H1 (cell line): ENCODE measurements around the gene KCTD19. TPM values are rescaled to one million over a fixed set of nuclear protein-coding genes. Genes with fewer than 3 reads are reported as not detected.
A peak's percentile ranks its signal among the peaks of the same experiment; 100 is the strongest.

Experiments used
- CTCF ChIA-PET: fragments of 300-600 bp; sonication (Branson Sonifier 250); formaldehyde crosslinking; loops from one replicate; lab custom pipeline; 2021; ENCODE audit not compliant: partially characterized antibody; lab: Charles Lee
- POLR2A ChIA-PET: fragments of 300-600 bp; sonication (Branson Sonifier 250); formaldehyde crosslinking; loops from one replicate; lab custom pipeline; 2021; ENCODE audit warnings: inconsistent platforms; ENCODE audit not compliant: partially characterized antibody; lab: Charles Lee
- DNase-seq, 2 experiments: peaks; one replicate each; pipeline versions ENCODE4 v3.0.0 to v3.0.0-alpha.2; 2010 to 2022; ENCODE audit warnings: low spot score in 2 of 2, low read depth in 1 of 2, mixed read lengths in 1 of 2
- FAIRE-seq: peaks from 2 replicates; lab custom pipeline; 2011; peaks lifted over from hg19 to GRCh38; lab: Jason Lieb, UNC
- H2AFZ ChIP-seq: 2 replicates; pipeline ENCODE4 v1.8.1; 2012; ENCODE audit warnings: low read length, inconsistent platforms
- H2AK5ac ChIP-seq: 2 replicates; pipeline ENCODE4 v1.6.1; 2013; ENCODE audit warnings: low read depth, low read length
- H2BK120ac ChIP-seq: replicated peaks from 2 replicates; pipeline ENCODE3; 2013; ENCODE audit warnings: low read depth, low read length, inconsistent platforms
- H2BK12ac ChIP-seq: 2 replicates; pipeline ENCODE4 v1.6.1; 2013; ENCODE audit warnings: low read depth, low read length
- H2BK15ac ChIP-seq: 2 replicates; pipeline ENCODE4 v1.6.1; 2013; ENCODE audit warnings: low read length
- H2BK20ac ChIP-seq: 2 replicates; pipeline ENCODE4 v1.6.1; 2013; ENCODE audit warnings: low read length
- H2BK5ac ChIP-seq: 2 replicates; pipeline ENCODE4 v1.6.1; 2013; ENCODE audit warnings: low read depth, low read length
- H3K14ac ChIP-seq: 2 replicates; pipeline ENCODE4 v1.6.1; 2013; ENCODE audit warnings: inconsistent platforms; ENCODE audit not compliant: insufficient read length
- H3K18ac ChIP-seq: 2 replicates; pipeline ENCODE4 v1.6.1; 2013; ENCODE audit warnings: low read length; ENCODE audit errors: extremely low read depth
- H3K23ac ChIP-seq: 2 replicates; pipeline ENCODE4 v1.6.1; 2013; ENCODE audit warnings: inconsistent platforms; ENCODE audit not compliant: insufficient read length
- H3K23me2 ChIP-seq: 2 replicates; pipeline ENCODE4 v1.6.1; 2013; ENCODE audit warnings: low read depth, low read length
- H3K27ac ChIP-seq: 2 replicates; pipeline ENCODE4 v1.6.1; 2011; ENCODE audit warnings: low read depth, low read length, inconsistent platforms
- H3K27me3 ChIP-seq, 4 experiments: replicated peaks in 1 of 4; 1 replicate in 1 of 4; 2 replicates in 3 of 4; pipeline versions ENCODE4 v1.6.1 to v1.8.1; 2011 to 2013; ENCODE audit warnings: low read length in 3 of 4, mild to moderate bottlenecking in 3 of 4, inconsistent platforms in 2 of 4, mixed read lengths in 2 of 4, moderate library complexity in 1 of 4; ENCODE audit not compliant: control insufficient read depth in 3 of 4, insufficient read depth in 3 of 4; ENCODE audit errors: extremely low read depth in 1 of 4
- H3K36me3 ChIP-seq, 4 experiments: 2 replicates each; pipeline versions ENCODE4 v1.6.1 to v1.8.1; 2011 to 2013; ENCODE audit warnings: mild to moderate bottlenecking in 4 of 4, low read length in 3 of 4, moderate library complexity in 2 of 4, control low read depth in 1 of 4, inconsistent platforms in 1 of 4; ENCODE audit not compliant: insufficient read depth in 4 of 4, control insufficient read depth in 2 of 4
- H3K4ac ChIP-seq: replicated peaks from 2 replicates; pipeline ENCODE3; 2013; ENCODE audit warnings: low read length, low read depth, mixed read lengths, inconsistent platforms; ENCODE audit not compliant: insufficient read length
- H3K4me1 ChIP-seq, 4 experiments: replicated peaks in 1 of 4; 1 replicate in 1 of 4; 2 replicates in 3 of 4; pipeline versions ENCODE4 v1.6.1 to v1.8.1; 2011 to 2013; ENCODE audit warnings: low read length in 3 of 4, inconsistent platforms in 2 of 4, mixed read lengths in 1 of 4; ENCODE audit not compliant: insufficient read depth in 4 of 4, control insufficient read depth in 3 of 4
- H3K4me2 ChIP-seq, 2 experiments: 2 replicates each; pipeline versions ENCODE4 v1.6.1 to v1.8.1; 2011 to 2013; ENCODE audit warnings: low read depth in 2 of 2, low read length in 2 of 2, control low read depth in 1 of 2, inconsistent platforms in 1 of 2, mild to moderate bottlenecking in 1 of 2; ENCODE audit not compliant: insufficient read depth in 1 of 2
- H3K4me3 ChIP-seq, 4 experiments: fragments of 200-600, 300-600 bp in 1 of 4; sonication (generic), shearing (Covaris generic), sonication (Bioruptor Twin) in 1 of 4; 2 replicates each; pipeline versions ENCODE4 v1.5.1 to v1.8.1; 2011 to 2016; ENCODE audit warnings: low read length in 4 of 4, low read depth in 3 of 4, control low read depth in 2 of 4, inconsistent platforms in 2 of 4, mild to moderate bottlenecking in 2 of 4, mixed read lengths in 1 of 4, moderate library complexity in 1 of 4; ENCODE audit not compliant: insufficient read depth in 2 of 4; ENCODE audit errors: extremely low read depth in 1 of 4
- H3K56ac ChIP-seq: replicated peaks from 2 replicates; pipeline ENCODE3; 2013; ENCODE audit warnings: low read depth, mild to moderate bottlenecking, mixed read lengths, low read length, inconsistent platforms; ENCODE audit not compliant: insufficient read length
- H3K79me1 ChIP-seq: 2 replicates; pipeline ENCODE4 v1.6.1; 2013; ENCODE audit warnings: low read depth, low read length, control low read depth
- H3K79me2 ChIP-seq, 2 experiments: 2 replicates each; pipeline versions ENCODE4 v1.6.1 to v1.8.1; 2012 to 2013; ENCODE audit warnings: low read length in 2 of 2, mild to moderate bottlenecking in 2 of 2, inconsistent platforms in 1 of 2; ENCODE audit not compliant: insufficient read depth in 2 of 2, control insufficient read depth in 1 of 2
- H3K9ac ChIP-seq, 4 experiments: replicated peaks in 1 of 4; 1 replicate in 1 of 4; 2 replicates in 3 of 4; pipeline versions ENCODE4 v1.6.1 to v1.8.1; 2011 to 2013; ENCODE audit warnings: low read depth in 3 of 4, low read length in 3 of 4, control low read depth in 2 of 4, mild to moderate bottlenecking in 2 of 4, moderate library complexity in 2 of 4, inconsistent platforms in 1 of 4; ENCODE audit errors: extremely low read depth in 1 of 4
- H3K9me3 ChIP-seq, 2 experiments: 2 replicates each; pipeline versions ENCODE4 v1.6.1 to v1.8.1; 2012 to 2013; ENCODE audit warnings: mild to moderate bottlenecking in 2 of 2, moderate library complexity in 2 of 2, control low read depth in 1 of 2, inconsistent platforms in 1 of 2, low read depth in 1 of 2, low read length in 1 of 2, mixed read lengths in 1 of 2; ENCODE audit not compliant: insufficient read depth in 2 of 2
- H4K20me1 ChIP-seq, 2 experiments: replicated peaks in 1 of 2; 2 replicates each; pipeline versions ENCODE3 to v1.8.1; 2011 to 2013; ENCODE audit warnings: inconsistent platforms in 2 of 2, low read length in 2 of 2, mild to moderate bottlenecking in 1 of 2; ENCODE audit not compliant: insufficient read depth in 2 of 2, control insufficient read depth in 1 of 2
- H4K5ac ChIP-seq: 2 replicates; pipeline ENCODE4 v1.6.1; 2013; ENCODE audit warnings: low read length, low read depth, mixed read lengths, inconsistent platforms; ENCODE audit not compliant: insufficient read length
- H4K8ac ChIP-seq: 2 replicates; pipeline ENCODE4 v1.8.0; 2013; ENCODE audit warnings: mild to moderate bottlenecking, moderate library complexity, low read length, inconsistent platforms; ENCODE audit not compliant: insufficient read depth; ENCODE audit errors: extremely low read depth
- H4K91ac ChIP-seq: replicated peaks from 2 replicates; pipeline ENCODE3; 2013; ENCODE audit warnings: low read length, mixed read lengths, inconsistent platforms; ENCODE audit not compliant: insufficient read length
- ASH2L ChIP-seq: fragments of 200-600, 300-600 bp; sonication (generic); IDR thresholded peaks from one replicate; pipeline ENCODE4 v1.7.1; 2017; ENCODE audit warnings: low read length
- CBX8 ChIP-seq: fragments of 300-800, 300-1000 bp; sonication (generic); IDR thresholded peaks from 2 replicates; pipeline ENCODE4 v1.7.1; 2016; ENCODE audit warnings: low read depth, low read length, borderline replicate concordance
- JUN ChIP-seq: IDR thresholded peaks from 2 replicates; pipeline ENCODE4 v1.6.1; 2011; ENCODE audit warnings: low read depth, mild to moderate bottlenecking, improper control_type of control experiment, low read length
- RFX5 ChIP-seq: IDR thresholded peaks from 2 replicates; pipeline ENCODE4 v1.6.1; 2011; ENCODE audit warnings: low read depth, low read length, improper control_type of control experiment, borderline replicate concordance
- RNF2 ChIP-seq: fragments of 200-900, 300-1000 bp; sonication (generic); IDR thresholded peaks from 2 replicates; pipeline ENCODE4 v1.7.1; 2016; ENCODE audit warnings: borderline replicate concordance, low read depth, mild to moderate bottlenecking, antibody characterized with exemption, low read length; ENCODE audit not compliant: poor library complexity, severe bottlenecking; ENCODE audit errors: missing control alignments
- SIN3A ChIP-seq, 2 experiments: IDR thresholded peaks in 1 of 2; conservative IDR thresholded peaks in 1 of 2; 2 replicates each; pipeline ENCODE4 v1.6.1; 2011 to 2012; ENCODE audit warnings: low read length in 2 of 2, improper control_type of control experiment in 1 of 2, low read depth in 1 of 2, mild to moderate bottlenecking in 1 of 2
- SP4 ChIP-seq: IDR thresholded peaks from 2 replicates; pipeline ENCODE4 v1.6.1; 2012; ENCODE audit warnings: low read length, inconsistent platforms
- WGBS, 2 experiments: shearing (Covaris generic) in 1 of 2; methylation state at CpG; one replicate each; pipeline versions ENCODE4 v1.1.6 to v1.1.7; 2013 to 2015; ENCODE audit warnings: low lambda C conversion rate in 2 of 2, mixed read lengths in 2 of 2, inconsistent platforms in 1 of 2, low coverage in 1 of 2, missing lambda C conversion rate in 1 of 2; ENCODE audit not compliant: insufficient replicate concordance in 2 of 2, insufficient coverage in 1 of 2, insufficient read length in 1 of 2; ENCODE audit errors: extremely low coverage in 1 of 2, missing lambda C conversion rate in 1 of 2; 5-methylcytosine and 5-hydroxymethylcytosine counted together
- polyA plus RNA-seq, 7 experiments: library from polyadenylated mRNA; depleted of rRNA in 3 of 7; stranded (reverse) in 5 of 7; unstranded in 2 of 7; fragments of >200 nt in 5 of 7; fragments of 200-250 nt in 2 of 7; gene quantifications; 1 replicate in 5 of 7; 2 replicates in 1 of 7; 4 replicates in 1 of 7; pipeline versions ENCODE4 v1.2.1 to v1.2.3, GENCODE V29; 2011 to 2013; ENCODE audit warnings: missing spikeins in 2 of 7, mixed read lengths in 2 of 7
- total RNA-seq: library from RNA; stranded (reverse); fragmentation: NEBNext Ultra II Directional; extraction: Animal tissue kit (Norgen Biotek cat#: 25700); gene quantifications from 2 replicates; pipeline ENCODE4 v1.2.1, GENCODE V29; 2021

Gene KCTD19
- total and polyA plus RNA-seq, 2 of the 8 experiments (the other 6 are each of a cell fraction or from before 2014, with no cell fraction given): 0.06 to 0.24 TPM

DNA sequence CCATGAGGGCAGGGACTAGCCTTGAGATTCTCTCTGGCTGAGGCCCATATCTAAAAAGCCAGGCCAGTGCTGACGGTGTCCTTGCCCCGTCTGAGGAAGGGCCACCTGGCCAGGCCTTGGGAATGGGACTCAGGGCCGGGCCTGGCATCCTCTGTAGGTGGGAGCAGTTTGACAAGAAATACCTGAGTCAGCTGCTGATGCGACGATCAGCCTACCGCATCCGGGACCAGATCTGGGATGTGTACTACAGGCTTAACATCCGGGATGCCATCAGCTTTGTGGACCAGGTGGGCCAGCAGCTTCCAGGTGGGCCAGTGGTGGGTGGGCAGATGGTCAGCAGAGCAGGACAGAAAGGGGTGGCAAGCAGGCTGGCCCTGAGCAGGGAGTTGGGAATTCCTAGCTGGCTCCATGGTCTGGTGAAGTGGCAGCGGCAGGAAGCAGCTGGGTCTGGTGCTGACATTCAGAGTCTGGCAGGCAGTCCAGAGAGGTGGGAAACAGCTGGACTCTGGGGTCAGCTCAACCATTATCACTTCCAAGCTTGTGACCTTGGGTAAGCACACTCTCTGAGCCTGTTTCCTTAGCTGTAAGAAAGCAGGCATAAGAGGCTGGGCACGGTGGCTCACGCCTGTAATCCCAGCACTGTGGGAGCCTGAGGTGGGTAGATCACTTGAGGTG lies 68.2 kb downstream of the KCTD19 start:
- no peak overlapping the region for H2BK120ac ChIP-seq
- WGBS, 2 experiments: 91% methylated on average over 11 of the region's 11 CpGs; no CpG with 5 or more reads in 1 of the 2 experiments
- no peak overlapping the region for H4K5ac ChIP-seq
- H3K27me3 ChIP-seq: no peaks in the 10 kb centered on the region
- H2BK12ac ChIP-seq: 0 out of 2 replicates have a peak overlapping the region, but pooled peaks have one; percentile 17
- no peak overlapping the region for H3K4me2 ChIP-seq
- H3K56ac ChIP-seq: no peak overlapping the region
- no peak overlapping the region for H3K23ac ChIP-seq
- H3K14ac ChIP-seq: no peak overlapping the region
- H3K79me1 ChIP-seq: no peaks in the 10 kb centered on the region
- CTCF ChIA-PET: interaction anchor here (0.6 to 14.4 kb wide), 12 partner anchors 9 to 170 kb away, joined by 3 to 217 read pairs (median 3); partner anchors contain the start of genes FHOD1 and SLC9A5
- no peaks in the 10 kb centered on the region for H3K4me1 ChIP-seq
- H3K9ac ChIP-seq: no peak overlapping the region
- H4K20me1 ChIP-seq: peaks cover 0 to 9% of the 10 kb centered on the region in 2 experiments
- no peak overlapping the region for H2AK5ac ChIP-seq
- H3K27ac ChIP-seq: no peak overlapping the region
- FAIRE-seq (no peak), DNase-seq (no peak)
- no peak overlapping the region for H3K18ac ChIP-seq
- H3K4ac ChIP-seq: no peak overlapping the region
- POLR2A ChIA-PET: interaction anchor here (0.8 to 1.9 kb wide), 2 partner anchors 10 to 12 kb away, joined by 3 to 8 read pairs; partner anchors contain the start of gene SLC9A5
- H3K9me3 ChIP-seq: no peaks in the 10 kb centered on the region
- H2BK15ac ChIP-seq: no peak overlapping the region
- no peak for TF ChIP-seq SIN3A (conservative IDR thresholded peaks at IDR 0.05 in 1 of 2, IDR thresholded peaks at IDR 0.05 in 1 of 2; ENCODE audit: low read depth in 1 of 2, low read length in 2 of 2)
- TF ChIP-seq SP4: no peak
- TF ChIP-seq CBX8: no peak
- no peak for TF ChIP-seq RNF2
- TF ChIP-seq JUN: no peak
- no peak for TF ChIP-seq RFX5
- TF ChIP-seq ASH2L: no peak
- H4K8ac ChIP-seq: no peak overlapping the region
- no peaks in the 10 kb centered on the region for H3K79me2 ChIP-seq
- no peak overlapping the region for H4K91ac ChIP-seq
- no peak overlapping the region for H2AFZ ChIP-seq
- H3K36me3 ChIP-seq: no peaks in the 10 kb centered on the region; a peak in 2 of 8 replicates
- H2BK20ac ChIP-seq: no peak overlapping the region
- H2BK5ac ChIP-seq: no peak overlapping the region
- H3K23me2 ChIP-seq: no peaks in the 10 kb centered on the region
- no peak overlapping the region for H3K4me3 ChIP-seq
